Left lung (tissue), 10 donors: ENCODE measurements around the gene KLHL22. TPM values are rescaled to one million over a fixed set of nuclear protein-coding genes. Genes with fewer than 3 reads are reported as not detected.

Experiments used
- ATAC-seq: fragments of 200-7000 bp; cut with Tn5 transposase; one replicate; pipeline ENCODE4 v1.9.1; 2020; ENCODE audit warnings: moderate library complexity
- DNase-seq, 4 donors: peaks; one replicate each; pipeline ENCODE4 v3.0.0-alpha.2; 2013 to 2020
- H3K27ac ChIP-seq, 2 donors: fragments of 200-600 bp; sonication (generic) in 1 of 2; one replicate each; pipeline versions ENCODE4 v1.5.0 to v1.8.0; 2020 to 2021
- H3K27me3 ChIP-seq, 2 donors: fragments of 200-600 bp; sonication (generic) in 1 of 2; one replicate each; pipeline versions ENCODE4 v1.5.0 to v1.8.0; 2020 to 2021
- H3K36me3 ChIP-seq, 2 donors: fragments of 200-600 bp; sonication (generic) in 1 of 2; one replicate each; pipeline versions ENCODE4 v1.5.0 to v1.8.0; 2020 to 2021
- H3K4me1 ChIP-seq, 2 donors: fragments of 200-600 bp; one replicate each; pipeline ENCODE4 v1.8.0; 2021
- H3K4me3 ChIP-seq, 2 donors: fragments of 200-600 bp; sonication (generic) in 1 of 2; one replicate each; pipeline versions ENCODE4 v1.5.0 to v1.8.0; 2020 to 2021; ENCODE audit warnings: mild to moderate bottlenecking in 1 of 2
- H3K9me3 ChIP-seq, 2 donors: fragments of 200-600 bp; sonication (generic) in 1 of 2; one replicate each; pipeline versions ENCODE4 v1.5.0 to v1.8.0; 2020 to 2021
- CTCF ChIP-seq, 2 donors: fragments of 200-600 bp; sonication (generic) in 1 of 2; IDR thresholded peaks; one replicate each; pipeline versions ENCODE4 v1.5.0 to v1.8.0; 2021; ENCODE audit warnings: antibody characterized with exemption in 2 of 2
- intact Hi-C, 2 donors: fragments of 100-400 bp; cut with DNase I; formaldehyde crosslinking; loops; one replicate each; pipeline versions ENCODE4 v1.11.2 to v1.14.2; 2022
- polyA plus RNA-seq, 6 donors: library from polyadenylated mRNA; unstranded; fragments of 120-200 nt; gene quantifications; one replicate each; pipeline ENCODE4 v1.2.1, GENCODE V29; 2013; ENCODE audit not compliant: insufficient read length in 6 of 6
- total RNA-seq, 2 donors: library from RNA; stranded (reverse); fragmentation: NEBNext Ultra II Directional; extraction: Animal tissue kit (Norgen Biotek cat#: 25700); gene quantifications; one replicate each; pipeline ENCODE4 v1.2.1, GENCODE V29; 2021
- donor health status: DM: no; HTN: yes; CAD: no.
- donor health status: DM: no; HTN: no; CAD: no.

Gene KLHL22
- total and polyA plus RNA-seq, 8 donors: 22.0 to 38.6 (median 34.1) TPM

DNA sequence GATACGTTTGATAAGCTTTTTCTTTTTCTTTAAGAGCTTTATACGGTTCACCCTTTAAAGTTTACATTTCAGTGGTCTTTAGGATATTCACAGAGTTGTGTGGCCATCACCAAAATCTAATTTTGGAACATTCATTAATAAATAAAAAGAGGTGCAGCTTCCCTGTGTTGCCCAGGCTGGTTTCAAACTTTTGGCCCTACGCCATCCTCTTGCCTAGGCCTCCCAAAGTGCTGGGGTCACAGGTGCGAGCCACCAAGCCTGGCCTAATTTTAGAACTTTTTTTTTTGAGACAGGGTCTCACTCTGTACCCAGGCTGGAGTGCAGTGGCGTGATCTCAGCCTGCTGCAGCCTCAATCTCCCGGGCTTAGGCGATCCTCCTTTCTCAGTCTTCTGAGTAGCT is 42.4 kb upstream of the KLHL22 start:
- peaks cover 3 to 35% of the 10 kb centered on the region in 2 donors for H3K4me1 ChIP-seq
- no peak overlapping the region for H3K4me3 ChIP-seq
- intact Hi-C loops: no loop called here
- H3K27me3 ChIP-seq: no peaks in the 10 kb centered on the region
- DNase-seq (no peak), ATAC-seq (no peak)
- H3K9me3 ChIP-seq: no peaks in the 10 kb centered on the region
- H3K36me3 ChIP-seq: peaks cover 0 to 74% of the 10 kb centered on the region in 2 donors
- no peak overlapping the region for H3K27ac ChIP-seq
- no peak for TF ChIP-seq CTCF (IDR thresholded peaks at IDR 0.05)

DNA sequence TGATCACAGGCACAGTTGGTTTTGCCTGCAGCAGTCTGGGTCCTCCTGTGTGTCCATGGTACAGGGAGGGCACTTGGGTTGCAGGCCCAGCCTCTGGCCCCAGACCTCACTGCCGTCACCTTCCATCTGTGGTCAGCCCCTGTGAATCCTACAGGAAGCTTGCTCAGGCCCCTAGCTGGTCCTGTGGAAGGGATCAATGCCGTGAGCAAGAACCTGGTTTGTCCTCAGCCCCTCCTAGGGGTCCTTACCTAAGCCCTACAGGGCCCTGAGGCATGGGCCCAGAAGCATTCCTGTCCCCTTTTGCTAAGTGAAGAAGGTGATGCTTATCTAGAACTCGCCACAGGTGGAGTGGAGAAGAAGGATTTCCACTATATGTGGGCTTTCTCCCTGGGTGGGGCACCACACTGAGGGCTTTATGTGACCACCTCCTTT is 41.7 kb upstream of the KLHL22 start:
- H3K9me3 ChIP-seq: no peaks in the 10 kb centered on the region
- H3K27me3 ChIP-seq: no peaks in the 10 kb centered on the region
- H3K36me3 ChIP-seq: peaks cover 0 to 70% of the 10 kb centered on the region in 2 donors
- ATAC-seq (no peak), DNase-seq (no peak)
- no peak overlapping the region for H3K4me3 ChIP-seq
- H3K27ac ChIP-seq: no peak overlapping the region
- intact Hi-C loops: no loop called here
- peaks cover 9 to 41% of the 10 kb centered on the region in 2 donors for H3K4me1 ChIP-seq
- TF ChIP-seq CTCF (IDR thresholded peaks at IDR 0.05): no peak

DNA sequence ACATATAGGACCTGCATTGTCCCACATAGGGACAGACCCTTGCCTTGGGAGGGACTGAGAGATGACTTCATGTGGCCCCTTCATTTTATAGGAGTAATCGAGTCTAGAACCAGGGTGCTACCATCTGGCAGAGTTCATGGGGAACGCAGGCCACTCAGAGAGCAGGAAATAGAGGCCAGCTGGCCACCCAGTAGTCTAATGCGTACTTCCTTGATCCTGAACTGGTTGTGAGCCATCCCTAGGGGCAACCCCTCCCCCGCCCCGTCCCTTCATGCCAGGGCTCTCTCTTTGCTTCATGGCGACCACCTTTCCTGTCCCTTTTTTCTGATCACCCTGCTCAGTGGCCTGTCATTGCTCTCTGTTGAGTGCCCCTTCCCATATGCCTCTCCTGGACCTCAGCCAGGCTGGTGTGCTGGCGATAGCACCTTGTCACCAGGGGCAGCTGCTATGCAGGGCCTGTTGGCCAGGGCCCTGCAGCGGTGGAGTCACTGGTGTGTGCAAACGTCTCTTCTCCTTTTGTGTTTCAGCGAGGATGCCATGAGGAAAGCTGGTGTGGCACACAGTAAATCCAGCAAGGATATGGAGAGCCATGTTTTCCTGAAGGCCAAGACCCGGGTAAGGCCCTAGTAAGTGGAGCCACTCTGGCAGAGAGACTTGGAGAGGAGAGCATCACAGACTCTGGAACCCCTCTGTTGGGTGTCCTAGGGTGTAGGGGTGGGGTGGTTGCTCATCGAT is 41.2 kb upstream of the KLHL22 start:
- no peak for TF ChIP-seq CTCF (IDR thresholded peaks at IDR 0.05)
- intact Hi-C loops: no loop called here
- Histone ChIP-seq H3K36me3 (peaks cover 0 to 64% of the 10 kb centered on the region in 2 donors), H3K27me3 (no peaks in the 10 kb centered on the region), H3K4me1 (peaks cover 15 to 47% of the 10 kb centered on the region in 2 donors), H3K4me3 (no peak overlapping the region), H3K9me3 (no peaks in the 10 kb centered on the region), H3K27ac (no peak overlapping the region)
- ATAC-seq (no peak), DNase-seq (no peak)

DNA sequence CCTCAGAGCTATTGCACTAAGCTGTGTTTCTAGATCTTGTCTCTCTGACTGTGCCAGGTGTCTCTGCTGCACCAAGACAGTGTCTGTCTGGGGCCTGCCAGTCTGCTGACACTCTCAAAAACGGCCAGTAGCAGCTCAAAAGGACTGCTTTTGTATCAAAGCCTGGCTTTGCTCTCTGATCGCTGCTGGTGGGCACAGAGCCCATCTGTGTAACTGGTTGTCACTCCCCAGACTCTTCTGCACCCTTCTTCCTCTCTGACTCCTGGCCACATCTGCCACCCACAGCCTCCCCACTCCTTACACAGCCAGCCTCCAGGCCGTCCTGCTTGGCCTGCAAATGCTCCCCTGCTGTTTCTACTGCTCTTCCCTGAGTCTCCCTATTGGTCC is 38.3 kb upstream of the KLHL22 start:
- Histone ChIP-seq H3K27me3 (no peaks in the 10 kb centered on the region), H3K27ac (no peak overlapping the region), H3K9me3 (no peaks in the 10 kb centered on the region), H3K4me3 (no peak overlapping the region), H3K36me3 (peaks cover 0 to 40% of the 10 kb centered on the region in 2 donors), H3K4me1 (peaks cover 34 to 71% of the 10 kb centered on the region in 2 donors)
- TF ChIP-seq CTCF (IDR thresholded peaks at IDR 0.05): no peak
- intact Hi-C loops: no loop called here
- DNase-seq (no peak), ATAC-seq (no peak)

DNA sequence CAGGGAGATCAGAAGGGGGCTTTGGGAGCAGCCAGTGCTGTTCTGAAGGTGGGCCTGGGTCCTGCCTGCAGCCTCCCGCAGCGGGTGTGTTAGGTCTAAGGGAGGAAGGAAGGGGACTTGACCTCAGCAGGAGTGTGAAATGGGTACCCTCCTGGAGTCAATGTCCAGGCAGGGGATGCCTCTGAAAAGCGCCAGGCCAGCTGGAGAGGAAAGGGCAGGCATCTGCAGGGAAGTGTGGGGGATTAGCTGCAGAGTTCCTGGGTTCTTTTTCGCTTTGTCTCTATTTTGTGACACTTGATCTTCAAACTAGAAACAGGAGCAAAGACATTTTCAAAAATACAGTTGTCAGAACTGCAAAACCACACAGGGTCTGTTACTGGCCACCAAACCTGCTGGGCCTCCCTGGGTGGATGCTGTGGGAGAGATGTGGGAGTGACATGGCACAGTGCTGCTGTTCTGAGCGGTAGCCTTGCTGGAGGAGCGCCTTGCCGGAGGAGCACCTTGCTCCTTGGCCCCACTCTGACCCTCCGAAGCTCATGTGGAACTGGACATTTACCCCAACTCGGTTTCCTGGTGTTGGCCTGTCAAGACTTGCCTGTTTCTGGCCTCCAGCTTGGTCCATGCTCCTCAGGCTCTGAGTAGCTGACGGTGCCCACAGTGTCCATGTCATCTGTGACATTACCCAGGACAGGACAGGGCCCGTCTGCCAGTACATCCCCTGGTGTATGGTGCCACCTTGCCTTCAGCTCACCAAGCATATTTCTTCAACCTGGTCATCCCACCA is 37.7 kb upstream of the KLHL22 start:
- no peak for DNase-seq
- peak overlapping the region; percentile 73 to 83 for H3K27ac ChIP-seq
- H3K4me1 ChIP-seq: peaks cover 34 to 71% of the 10 kb centered on the region in 2 donors
- H3K9me3 ChIP-seq: no peaks in the 10 kb centered on the region
- no peak for ATAC-seq
- H3K27me3 ChIP-seq: no peaks in the 10 kb centered on the region
- no peak for TF ChIP-seq CTCF (IDR thresholded peaks at IDR 0.05)
- intact Hi-C loops: no loop called here
- peaks cover 0 to 40% of the 10 kb centered on the region in 2 donors for H3K36me3 ChIP-seq
- no peak overlapping the region for H3K4me3 ChIP-seq
